ENCODE results near the gene KRI1.
"Not testable (repeated sequence)": the region's sequence is repeated elsewhere in the genome, so short reads cannot be mapped to it uniquely, and the experiment has no call there.

Gene KRI1

DNA sequence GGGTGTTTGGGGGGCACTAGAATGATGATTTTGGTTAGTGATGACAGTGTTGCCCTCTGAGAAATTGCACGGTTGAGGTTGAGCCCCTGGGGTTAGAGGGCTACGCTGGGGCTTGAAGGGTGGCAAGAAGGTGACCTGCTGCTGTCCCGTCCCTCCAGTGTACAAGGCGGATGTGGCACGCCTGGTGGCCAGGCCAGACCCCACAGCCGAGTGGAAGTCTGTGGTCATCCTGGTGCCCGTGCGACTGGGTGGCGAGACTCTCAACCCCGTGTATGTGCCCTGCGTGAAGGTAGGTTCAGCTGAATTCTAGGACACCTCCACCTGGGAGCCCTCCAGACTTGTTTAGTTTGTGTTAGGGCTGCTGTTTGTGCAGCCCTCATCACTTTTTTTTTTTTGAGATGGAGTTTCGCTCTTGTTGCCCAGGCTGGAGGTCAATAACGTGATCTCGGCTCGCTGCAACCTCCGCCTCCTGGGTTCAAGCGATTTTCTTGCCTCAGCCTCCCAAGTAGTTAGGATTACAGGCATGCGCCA, 17.0 kb downstream of the KRI1 start:
- DNase-seq, result no peak

DNA sequence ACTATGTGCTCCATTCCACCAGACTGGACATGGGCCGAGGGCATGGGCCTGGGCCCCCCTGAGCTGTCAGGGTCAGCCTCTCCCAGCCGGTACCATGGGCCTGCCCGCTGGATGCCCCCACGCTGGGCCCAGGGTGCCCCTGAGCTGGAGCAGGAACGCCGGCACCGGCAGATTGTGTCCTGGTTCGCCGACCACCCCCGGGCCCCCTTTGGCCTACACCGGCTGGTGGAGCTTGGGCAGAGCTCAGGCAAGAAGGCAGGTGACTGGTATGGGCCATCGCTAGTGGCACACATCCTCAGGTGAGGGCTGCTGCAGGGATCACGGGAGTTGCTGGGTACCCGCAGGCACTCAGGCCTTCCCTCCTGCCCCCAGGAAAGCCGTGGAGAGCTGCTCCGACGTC, 19.0 kb downstream of the KRI1 start:
- no peak for DNase-seq

DNA sequence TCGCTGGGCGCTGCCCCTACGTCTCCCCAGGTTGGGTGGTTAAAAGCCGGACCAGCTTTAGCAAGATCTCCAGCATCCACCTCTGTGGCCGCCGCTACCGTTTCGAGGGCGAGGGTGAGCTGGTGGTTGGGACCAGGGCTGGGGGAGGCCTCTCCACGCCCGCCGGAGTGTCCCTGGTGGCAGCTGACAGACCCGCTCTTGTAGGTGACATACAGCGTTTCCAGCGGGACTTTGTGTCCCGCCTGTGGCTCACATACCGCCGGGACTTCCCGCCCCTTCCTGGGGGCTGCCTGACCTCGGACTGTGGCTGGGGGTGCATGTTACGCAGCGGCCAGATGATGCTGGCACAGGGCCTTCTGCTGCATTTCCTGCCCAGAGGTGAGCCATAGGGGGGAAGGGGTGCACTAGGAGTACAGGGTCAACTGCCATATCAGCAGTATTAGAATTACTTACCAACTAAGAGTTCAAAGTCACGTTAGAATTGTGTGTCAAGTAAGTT, 21.0 kb downstream of the KRI1 start:
- no peak for DNase-seq

DNA sequence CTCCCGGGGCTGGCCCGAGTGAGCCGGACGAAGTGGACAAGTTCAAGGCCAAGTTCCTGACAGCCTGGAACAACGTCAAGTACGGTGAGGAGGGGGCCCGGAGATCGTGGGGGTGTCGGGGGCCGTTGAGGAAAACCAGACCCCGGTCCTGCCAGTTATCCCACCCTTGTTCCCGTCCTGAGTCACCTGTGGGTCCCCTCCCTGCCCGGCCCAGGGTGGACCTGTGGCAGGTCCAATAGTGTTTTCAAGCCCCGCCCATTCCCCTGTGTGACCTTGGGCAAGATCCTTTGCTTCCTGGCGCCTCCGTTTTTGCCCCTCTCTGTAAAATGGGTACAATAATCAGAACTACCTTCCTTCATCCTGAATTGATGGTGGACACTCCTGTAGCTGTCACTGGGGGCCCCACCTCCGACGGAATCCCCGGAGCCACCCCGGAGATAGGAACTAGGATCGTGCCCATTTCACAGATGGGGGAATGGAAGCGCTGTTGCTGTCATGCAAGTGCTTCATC, 21.5 kb downstream of the KRI1 start:
- peak; percentile 33 for DNase-seq

DNA sequence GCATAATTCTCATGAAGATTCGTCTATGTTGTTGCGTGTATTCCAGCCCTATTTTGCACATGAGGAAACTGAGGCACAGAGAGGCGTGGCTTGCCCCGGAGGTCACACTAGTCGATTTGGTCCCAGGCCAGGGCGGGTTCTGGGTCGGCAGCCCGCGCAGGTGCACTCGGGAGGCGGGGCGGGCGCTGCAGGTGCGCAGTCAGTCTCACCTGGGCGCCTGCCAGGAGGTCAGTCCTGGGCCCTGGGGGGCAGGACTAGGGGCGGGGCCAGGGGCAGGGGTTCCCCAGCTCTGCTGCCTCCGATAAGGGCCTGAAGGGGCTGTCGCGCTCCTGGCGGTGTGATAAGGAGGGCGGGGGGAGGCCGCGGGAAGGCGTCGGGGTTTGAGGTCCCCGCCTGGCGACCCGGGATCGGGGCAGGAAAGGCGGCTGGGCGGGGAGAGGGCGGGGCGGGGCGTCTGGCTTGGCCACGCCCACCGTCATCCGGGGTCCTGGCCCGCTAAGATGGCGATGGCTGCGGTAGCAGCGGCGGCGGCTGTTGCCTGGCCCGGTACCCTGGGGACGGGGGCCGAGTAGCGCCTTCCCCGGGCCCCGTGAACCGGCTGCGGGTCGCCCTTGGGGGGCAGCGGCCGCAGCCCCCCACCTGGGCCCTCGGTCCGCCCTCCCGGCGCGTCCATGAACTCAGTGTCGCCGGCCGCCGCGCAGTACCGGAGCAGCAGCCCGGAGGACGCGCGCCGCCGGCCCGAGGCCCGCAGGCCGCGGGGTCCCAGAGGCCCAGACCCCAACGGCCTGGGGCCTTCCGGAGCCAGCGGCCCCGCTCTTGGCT, 22.2 kb downstream of the KRI1 start, which contains the start of gene ATG4D:
Gene ATG4D (plus strand): TSS at position 485 of the 822 bp plus-strand sequence. CDS start 187 bp downstream, at position 672.
- DNase-seq, result peak; percentile 82

DNA sequence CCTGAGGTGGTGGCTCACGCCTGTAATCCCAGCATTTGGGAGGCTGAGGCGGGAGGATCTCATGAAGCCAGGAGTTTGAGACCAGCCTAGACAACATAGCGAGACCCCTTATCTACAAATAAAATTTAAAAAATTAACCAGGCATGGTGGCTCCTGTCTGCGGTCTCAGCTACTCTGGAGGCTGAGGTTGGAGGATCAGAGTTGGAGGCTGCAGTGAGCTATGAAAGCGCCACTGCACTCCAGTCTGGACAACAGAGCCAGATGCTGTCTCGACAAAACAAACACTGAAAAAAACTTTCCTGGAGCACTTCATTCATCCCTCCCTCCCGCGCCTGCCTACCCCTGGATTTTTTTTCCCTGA, 22.8 kb downstream of the KRI1 start:
- DNase-seq, result no peak

DNA sequence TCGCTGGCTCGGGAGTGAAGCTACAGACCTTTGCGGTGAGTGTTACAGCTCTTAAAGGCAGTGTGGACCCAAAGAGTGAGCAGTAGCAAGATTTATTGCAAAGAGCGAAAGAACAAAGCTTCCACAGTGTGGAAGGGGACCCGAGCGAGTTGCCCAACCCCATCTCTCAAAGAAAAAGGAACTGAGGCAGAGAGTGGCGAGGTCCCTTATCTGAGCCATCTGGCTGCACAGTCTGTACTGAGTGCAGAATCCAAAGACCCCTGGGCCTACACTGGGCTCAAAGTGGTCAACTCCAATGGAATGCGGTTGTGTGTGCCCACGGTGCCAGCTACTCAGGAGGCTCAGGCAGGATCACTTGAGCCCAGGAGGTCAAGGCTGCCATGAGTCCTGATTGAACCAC, 26.8 kb downstream of the KRI1 start:
- not testable (repeated sequence) for DNase-seq

DNA sequence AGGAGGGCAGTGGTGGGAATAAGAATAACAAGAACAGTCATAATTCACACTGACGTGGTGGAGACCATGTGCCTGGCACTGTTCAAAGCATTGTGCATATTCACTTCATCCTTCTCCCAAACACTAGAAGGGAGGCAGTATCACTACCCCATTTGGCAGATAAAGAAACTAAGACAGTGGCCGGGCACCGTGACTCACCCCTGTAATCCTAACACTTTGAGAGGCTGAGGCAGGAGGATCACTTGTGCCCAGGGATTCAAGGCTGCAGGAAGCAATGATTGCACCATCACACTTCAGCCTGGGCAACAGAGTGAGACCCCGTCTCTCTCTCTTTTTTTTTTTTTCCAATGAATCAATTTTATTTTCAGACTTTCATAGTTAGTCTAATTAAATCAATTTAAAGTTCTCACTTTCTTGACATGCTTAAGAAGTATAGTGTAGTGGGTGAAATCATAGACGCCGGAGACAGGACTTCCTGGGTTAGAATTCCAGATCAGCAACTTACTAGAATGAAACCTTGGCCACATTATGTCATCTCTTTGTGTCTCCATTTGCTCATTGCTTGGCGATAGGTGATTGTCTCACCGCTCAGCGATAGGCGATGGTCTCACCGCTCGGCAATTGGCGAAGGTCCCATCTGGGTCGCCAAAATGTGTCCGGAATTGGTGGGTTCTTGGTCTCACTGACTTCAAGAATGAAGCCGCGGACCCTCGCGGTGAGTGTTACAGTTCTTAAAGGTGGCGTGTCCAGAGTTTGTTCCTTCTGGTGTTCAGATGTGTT, 27.4 kb downstream of the KRI1 start:
- DNase-seq, result no peak

DNA sequence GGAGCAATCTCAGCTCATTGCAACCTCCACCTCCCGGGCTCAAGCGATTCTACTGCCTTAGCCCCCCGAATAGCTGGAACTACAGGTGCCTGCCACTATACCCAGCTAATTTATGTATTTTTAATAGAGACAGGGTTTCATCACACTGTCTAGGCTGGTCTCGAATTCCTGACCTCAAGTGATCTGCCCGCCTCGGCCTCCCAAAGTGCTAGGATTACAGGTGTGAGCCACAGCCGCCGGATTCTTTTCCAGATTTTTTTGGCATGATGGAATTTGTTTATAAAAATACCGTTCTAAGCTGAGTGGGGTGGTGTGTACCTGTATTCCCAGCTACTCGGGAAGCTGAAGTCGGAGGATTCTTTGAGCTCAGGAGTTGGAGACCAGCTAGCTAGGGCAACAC, 28.1 kb downstream of the KRI1 start:
- DNase-seq, result no peak

DNA sequence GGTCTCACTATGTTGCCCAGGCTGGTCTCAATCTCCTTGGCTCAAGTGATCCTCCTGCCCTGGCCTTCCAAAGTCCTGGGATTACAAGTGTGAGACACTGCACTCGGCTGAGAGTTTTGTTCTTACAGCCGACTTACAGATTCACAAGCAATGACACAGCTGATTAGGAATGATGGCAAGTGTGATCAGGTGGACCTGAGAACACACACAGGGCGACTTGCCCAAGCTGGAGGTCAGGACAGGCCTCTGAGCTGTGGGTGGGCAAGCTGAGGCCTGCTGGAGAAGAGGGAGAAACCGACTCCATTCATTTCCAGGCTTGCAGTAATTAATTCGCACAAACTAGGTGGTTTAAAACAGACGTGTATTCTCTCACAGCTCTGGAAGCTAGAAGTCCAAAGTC, 30.2 kb downstream of the KRI1 start:
- no peak for DNase-seq

DNA sequence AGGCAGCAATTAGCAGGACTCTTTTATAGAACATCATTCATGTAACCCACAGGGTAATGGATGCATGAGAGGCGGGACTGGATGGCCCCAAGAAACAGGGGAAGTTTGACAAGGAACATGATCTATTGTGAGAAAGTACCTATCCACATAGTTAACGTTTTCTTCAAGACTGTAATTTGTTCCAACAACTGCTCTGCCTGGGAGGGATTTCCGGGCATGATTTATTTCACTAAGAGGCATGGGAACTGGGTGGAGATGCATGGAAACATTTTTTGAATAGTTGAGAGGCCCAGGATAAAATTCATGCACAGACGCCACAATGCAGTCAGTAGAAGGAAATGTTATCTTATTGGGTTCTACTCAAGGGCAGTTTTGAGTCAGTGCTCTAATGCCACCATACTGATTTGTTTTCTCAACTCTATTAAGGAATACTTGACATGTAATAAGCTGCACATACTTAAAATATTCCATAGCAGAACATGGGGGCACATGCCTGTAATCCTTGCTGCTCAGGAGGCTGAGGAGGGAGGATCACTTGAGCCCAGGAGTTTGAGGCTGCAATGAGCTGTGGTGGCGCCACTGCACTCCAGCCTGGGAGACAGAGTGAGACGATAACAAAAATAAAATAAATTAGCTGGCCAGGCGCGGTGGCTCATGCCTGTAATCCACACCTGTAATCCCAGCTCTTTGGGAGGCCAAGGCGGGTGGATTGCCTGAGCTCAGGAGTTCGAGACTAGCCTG, 32.0 kb downstream of the KRI1 start:
- DNase-seq, result no peak

DNA sequence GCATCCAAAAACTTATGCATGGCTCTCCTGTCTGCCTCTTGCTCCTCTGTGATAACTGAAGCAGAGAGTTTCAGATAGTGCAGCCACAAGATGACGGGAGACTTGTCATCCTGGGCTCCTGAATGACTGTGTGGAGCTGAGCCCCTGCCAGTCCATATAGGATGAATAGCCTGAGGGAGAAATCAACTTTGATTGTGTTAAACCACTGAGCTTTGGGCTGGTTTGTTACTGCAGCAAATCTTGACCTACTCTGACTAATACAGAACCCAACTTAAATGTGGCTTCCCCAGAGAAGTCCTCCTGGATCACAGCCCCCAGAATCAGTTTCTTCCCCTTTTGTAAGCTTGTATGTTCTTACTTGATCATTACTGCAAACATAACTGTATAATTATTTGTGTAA, 33.4 kb downstream of the KRI1 start:
- DNase-seq, result no peak

DNA sequence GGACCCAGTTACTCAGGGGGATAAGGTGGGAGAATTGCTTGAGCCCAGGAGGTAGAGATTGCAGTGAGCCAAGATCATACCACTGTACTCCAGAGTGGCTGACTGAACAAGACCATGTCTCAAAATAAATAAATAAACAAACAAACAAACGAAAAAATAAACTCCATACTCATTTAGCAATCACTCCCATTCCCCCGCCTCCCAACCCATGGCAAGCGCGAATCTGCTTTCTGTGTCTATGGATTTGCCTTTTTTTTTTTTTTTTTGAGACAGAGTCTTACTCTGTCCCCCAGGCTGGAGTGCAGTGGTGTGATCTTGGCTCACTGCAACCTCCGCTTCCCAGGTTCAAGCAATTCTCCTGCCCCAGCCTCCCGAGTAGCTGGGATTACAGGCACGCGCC, 38.9 kb downstream of the KRI1 start:
- DNase-seq, result not testable (repeated sequence)

DNA sequence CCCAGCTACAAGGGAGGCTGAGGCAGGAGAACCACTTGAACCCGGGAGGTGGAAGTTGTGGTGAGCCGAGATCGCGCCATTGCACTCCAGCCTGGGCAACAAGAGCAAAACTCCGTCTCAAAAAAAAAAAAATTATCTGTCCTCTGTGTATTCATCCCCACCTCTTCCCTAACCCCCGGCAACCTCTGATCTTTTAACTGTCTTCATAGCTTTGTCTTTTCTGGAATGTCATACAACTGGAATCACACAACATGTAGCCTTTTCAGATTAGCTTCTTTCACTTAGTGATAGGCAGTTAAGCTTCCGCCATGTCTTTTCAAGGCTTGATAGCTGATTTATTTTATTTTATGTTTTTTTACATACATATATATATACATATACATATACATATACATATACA, 40.2 kb downstream of the KRI1 start:
- DNase-seq, result no peak

DNA sequence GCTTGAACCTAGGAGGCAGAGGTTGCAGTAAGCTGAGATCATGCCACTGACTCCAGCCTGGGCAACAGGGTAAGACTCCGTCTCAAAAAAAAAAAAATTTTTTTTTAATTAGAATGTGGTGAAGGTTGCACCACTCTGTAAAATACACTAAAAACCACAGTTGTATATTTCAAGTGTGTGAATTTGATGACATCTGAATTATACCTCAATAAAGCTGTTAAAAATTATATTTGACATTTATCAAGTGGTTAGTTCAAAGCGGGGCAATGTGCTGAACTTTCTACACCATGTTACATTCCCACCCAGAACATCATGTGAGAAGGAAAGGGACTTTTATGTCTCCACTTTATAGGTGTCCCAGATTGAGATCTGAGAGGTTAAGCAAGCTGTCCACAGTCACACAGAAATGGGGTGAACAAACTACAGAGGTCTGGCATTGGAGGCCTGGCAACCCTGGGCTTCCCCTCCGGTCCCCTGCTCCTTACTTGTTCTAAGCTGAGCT, 42.6 kb downstream of the KRI1 start:
- no peak for DNase-seq

DNA sequence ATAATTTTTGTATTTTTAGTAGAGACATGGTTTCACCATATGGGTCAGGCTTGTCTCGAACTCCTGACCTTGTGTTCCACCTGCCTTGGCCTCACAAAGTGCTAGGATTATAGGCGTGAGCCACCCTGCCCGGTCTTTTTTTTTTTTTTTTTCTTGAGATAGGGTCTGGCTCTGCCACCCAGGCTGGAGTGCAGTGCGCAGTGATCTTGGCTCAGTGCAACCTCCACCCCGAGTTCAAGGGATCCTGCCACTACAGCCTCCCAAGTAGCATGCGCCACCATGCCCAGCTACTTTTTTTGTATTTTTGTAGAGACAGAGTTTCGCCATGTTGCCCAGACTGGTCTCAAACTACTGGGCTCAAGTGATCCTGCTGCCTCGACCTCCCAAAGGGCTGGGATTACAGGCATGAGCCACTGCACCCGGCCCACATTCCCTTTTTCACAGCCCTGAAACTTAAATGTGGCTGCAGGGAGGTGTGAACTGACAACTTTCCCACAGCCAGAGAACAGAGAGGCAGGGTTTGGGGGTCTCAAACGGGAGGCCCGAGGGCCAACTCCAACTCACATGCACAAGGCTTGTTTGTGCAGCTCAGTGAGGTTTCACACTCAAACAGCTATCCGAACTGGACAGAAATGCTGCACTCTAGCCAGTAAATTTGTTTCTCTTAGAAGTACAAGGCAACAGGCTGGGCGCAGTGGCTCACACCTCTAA, 44.2 kb downstream of the KRI1 start:
- no peak for DNase-seq

DNA sequence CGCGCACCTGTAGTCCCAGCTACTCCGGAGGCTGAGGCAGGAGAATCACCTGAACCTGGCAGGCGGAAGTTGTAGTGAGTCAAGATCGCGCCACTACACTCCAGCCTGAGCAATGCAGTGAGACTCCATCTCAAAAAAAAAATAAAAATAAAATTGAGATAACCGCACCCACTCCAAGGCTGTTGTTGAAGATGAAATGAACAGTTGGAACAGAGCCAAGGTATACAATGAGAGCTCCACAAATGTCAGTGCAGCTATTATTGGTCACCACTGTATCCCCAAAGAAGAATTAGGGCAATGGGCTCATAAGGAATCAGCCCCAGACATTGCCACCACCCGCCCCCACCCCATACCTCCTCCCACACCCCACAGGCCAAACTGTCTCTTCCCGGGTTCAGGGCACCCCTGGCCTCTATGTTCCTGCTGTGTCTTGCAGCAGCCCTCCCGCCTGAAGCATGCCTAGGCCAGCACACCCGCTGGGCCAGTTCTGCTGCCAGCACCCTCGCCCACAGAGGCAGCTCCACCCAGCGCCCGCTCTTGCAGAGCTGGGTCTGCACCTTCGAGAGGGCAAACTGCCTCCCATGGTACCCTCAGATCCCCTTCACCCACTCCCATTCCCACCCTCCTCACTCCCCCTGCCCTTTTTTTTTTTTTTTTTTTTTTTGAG, 45.0 kb downstream of the KRI1 start:
- DNase-seq, result no peak

DNA sequence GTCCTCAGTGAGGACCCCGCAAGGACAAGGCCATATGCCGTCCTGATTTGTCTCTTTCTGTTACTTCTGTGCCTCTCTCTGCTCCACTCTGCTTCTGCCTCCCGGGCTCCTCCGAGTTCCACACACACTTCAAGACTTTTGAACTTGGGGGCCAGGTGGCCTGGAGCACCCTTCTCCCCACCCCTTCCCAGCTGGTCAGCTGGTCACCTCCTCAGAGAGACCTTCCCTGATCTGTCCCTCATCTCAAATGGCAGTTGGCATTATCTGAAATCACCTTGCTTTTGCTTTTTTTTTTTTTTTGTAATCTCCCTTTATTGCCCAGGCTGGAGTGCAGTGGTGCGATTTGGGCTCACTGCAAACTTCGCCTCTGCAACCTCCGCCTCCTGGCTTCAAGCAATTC, 46.4 kb downstream of the KRI1 start:
- DNase-seq, result no peak

DNA sequence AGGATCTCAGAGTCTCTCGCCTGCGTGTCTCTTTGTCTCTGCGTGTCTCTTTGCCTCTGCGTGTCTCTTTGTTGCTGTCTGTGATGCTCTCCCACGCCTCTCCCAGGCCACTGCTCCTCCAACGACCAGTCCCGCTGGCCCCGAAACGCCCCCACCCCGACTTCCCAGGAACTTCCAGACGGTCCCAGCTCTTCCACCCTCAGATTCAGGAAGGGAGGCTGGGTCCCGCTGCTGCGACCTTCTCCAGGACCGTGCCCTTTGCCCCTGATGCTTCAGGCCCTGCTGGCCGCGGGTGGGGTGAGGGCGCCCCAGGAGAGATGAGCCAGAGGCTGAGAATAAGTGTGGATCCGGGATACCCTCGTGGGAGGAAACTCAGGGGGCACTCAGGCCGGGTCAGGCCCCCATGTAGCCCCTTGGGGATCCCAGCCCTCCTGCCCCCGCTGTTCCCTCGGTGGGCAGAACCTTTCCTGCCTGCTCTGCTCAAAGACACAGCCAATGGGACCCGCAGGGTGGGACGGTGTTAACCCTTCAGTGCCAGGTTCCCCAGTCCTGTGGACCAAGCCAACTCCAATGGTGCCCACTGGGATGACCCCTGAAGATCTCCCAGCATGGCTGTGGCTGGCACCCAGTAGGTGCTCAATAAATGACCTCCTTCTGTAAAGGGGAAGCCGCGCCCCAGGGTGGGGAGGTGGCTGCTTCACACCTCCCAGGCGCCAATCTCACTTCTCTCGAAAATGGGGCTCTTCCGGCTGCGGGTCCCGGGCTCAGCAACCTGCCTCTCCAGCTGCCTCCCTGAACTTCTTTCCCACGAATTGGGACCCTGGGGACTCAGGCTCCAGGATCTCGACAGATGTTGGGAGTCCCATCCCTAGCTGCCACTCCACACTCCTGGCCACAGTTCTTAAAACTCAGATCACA, 47.1 kb downstream of the KRI1 start:
- no peak for DNase-seq

DNA sequence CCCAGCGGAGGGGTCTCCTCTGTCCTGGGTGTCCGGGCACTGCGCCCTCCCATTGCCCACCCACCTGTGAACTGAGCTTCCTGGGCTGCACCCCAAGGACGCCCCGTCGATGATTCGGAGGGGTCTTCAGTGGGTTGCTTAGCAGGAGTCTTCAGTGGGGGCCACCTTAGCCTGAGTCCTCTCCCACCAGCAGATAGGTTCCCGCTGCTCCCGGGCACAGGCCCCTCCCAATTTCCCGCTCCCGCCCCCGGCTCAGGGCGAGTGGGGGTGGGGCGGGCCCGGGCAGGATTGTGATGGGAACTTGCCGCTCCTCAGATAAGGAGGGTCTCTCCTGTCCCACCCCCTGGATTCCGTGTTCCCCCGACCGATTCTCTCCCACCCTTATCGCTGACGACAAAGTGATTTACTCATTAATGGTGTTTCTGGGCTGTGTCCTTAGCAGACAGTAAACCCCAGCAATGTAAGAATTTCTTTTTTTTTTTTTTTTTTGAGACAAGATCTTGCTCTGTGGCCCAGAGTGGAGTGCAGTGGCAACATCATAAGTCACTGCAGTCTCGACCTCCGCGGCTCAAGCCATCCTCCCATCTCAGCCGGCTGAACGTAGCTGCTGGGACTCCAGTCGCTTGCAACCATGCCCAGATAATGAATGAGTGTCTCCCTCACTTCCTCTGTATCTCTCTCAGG, 47.9 kb downstream of the KRI1 start:
- no peak for DNase-seq

All from activated CD4-positive, alpha-beta T cell treated with anti-CD3 and anti-CD28 coated beads, Interleukin-2, Interleukin-6, amounts not matched to agents 100 ng/mL and 50 ng/mL, durations not matched to agents 16 hours and 8 hours (primary cell).